CD4-positive, alpha-beta T cell (primary cell): ENCODE data around the gene PPIL1. TPM values are rescaled to one million over a fixed set of nuclear protein-coding genes. Genes with fewer than 3 reads are reported as not detected.

Source experiments
- ATAC-seq: fragments of 200-7000 bp; cut with Tn5 transposase; one replicate; pipeline ENCODE4 v1.10.0; 2022; ENCODE audit warnings: mild to moderate bottlenecking; ENCODE audit not compliant: poor library complexity
- CTCF ChIA-PET: fragments of 350-600 bp; sonication (Branson Sonifier 250); formaldehyde crosslinking; loops from one replicate; lab custom pipeline; 2021; ENCODE audit warnings: antibody characterized with exemption, inconsistent platforms; lab: Charles Lee
- POLR2A ChIA-PET: fragments of 350-600 bp; sonication (Branson Sonifier 250); formaldehyde crosslinking; loops from one replicate; lab custom pipeline; 2021; ENCODE audit warnings: antibody characterized with exemption, inconsistent platforms; lab: Charles Lee
- DNase-seq, 14 experiments: peaks; one replicate each; pipeline ENCODE4 v3.0.0-alpha.2; 2013 to 2020; ENCODE audit warnings: mixed read lengths in 2 of 14
- H3K27ac ChIP-seq, 2 donors: one replicate each; pipeline versions ENCODE4 v1.5.1 to v1.7.0; 2013; ENCODE audit warnings: low read length in 2 of 2, low read depth in 1 of 2, mild to moderate bottlenecking in 1 of 2
- H3K27me3 ChIP-seq, 2 experiments: 1 replicate in 1 of 2; 2 replicates in 1 of 2; pipeline versions ENCODE4 v1.6.1 to v1.7.0; 2013; ENCODE audit warnings: low read length in 2 of 2, control low read depth in 1 of 2, mild to moderate bottlenecking in 1 of 2, moderate library complexity in 1 of 2; ENCODE audit not compliant: insufficient read depth in 2 of 2, control insufficient read depth in 1 of 2
- H3K36me3 ChIP-seq: one replicate; pipeline ENCODE4 v1.6.1; 2013; ENCODE audit warnings: low read length, control low read depth; ENCODE audit not compliant: insufficient read depth
- H3K4me1 ChIP-seq: one replicate; pipeline ENCODE4 v1.6.1; 2013; ENCODE audit warnings: low read length, control low read depth; ENCODE audit not compliant: insufficient read depth
- H3K4me3 ChIP-seq: one replicate; pipeline ENCODE4 v1.5.1; 2013; ENCODE audit warnings: mild to moderate bottlenecking, low read length, moderate library complexity
- H3K9me3 ChIP-seq, 2 experiments: 1 replicate in 1 of 2; 2 replicates in 1 of 2; pipeline versions ENCODE4 v1.6.1 to v1.7.0; 2013; ENCODE audit warnings: low read length in 2 of 2, mild to moderate bottlenecking in 2 of 2, control low read depth in 1 of 2, moderate library complexity in 1 of 2; ENCODE audit not compliant: control insufficient read depth in 1 of 2, insufficient read depth in 1 of 2
- H3K27ac Mint-ChIP-seq: one replicate; pipeline ENCODE4 v1.8.0; 2020; ENCODE audit warnings: mixed read lengths
- H3K27me3 Mint-ChIP-seq: one replicate; pipeline ENCODE4 v1.8.0; 2021; ENCODE audit warnings: mixed read lengths
- H3K36me3 Mint-ChIP-seq: one replicate; pipeline ENCODE4 v1.8.0; 2021; ENCODE audit warnings: low read depth, mixed read lengths
- H3K4me1 Mint-ChIP-seq: one replicate; pipeline ENCODE4 v1.8.0; 2021; ENCODE audit warnings: low read depth, mixed read lengths
- H3K4me3 Mint-ChIP-seq: one replicate; pipeline ENCODE4 v1.8.0; 2020; ENCODE audit warnings: mild to moderate bottlenecking, mixed read lengths
- H3K9me3 Mint-ChIP-seq: one replicate; pipeline ENCODE4 v1.8.0; 2020; ENCODE audit warnings: mixed read lengths
- intact Hi-C, 2 experiments: fragments of 100-400 bp; cut with DNase I in 1 of 2; cut with micrococcal nuclease in 1 of 2; formaldehyde crosslinking; loops; one replicate each; pipeline versions ENCODE4 v1.15.1 to v1.9.0; 2023 to 2025; cut with DNase I, micrococcal nuclease
- total RNA-seq, 174 experiments: library from RNA in 2 of 174; stranded (reverse) in 2 of 174; gene quantifications; one replicate each; pipeline ENCODE4 v1.2.3 and lab custom pipeline; 2021 to 2026
- TF ChIP-seq, protein P1 (sequence below): fragments of 200-600 bp; IDR thresholded peaks from one replicate; pipeline ENCODE4 v1.8.0; 2022; ENCODE audit warnings: antibody characterized with exemption, mild to moderate bottlenecking

Gene PPIL1
- total RNA-seq, 2 experiments from 2014 or later, result 1.8 to 2.2 TPM

- Histone ChIP-seq H3K9me3 (peaks cover 0 to 12% of the 10 kb centered on the region in 2 experiments), H3K36me3 (no peaks in the 10 kb centered on the region), H3K4me1 (peaks cover 17% of the 10 kb centered on the region), H3K4me3 (no peak overlapping the region), H3K27me3 (peaks cover 12 to 15% of the 10 kb centered on the region in 2 experiments), H3K27ac (no peak overlapping the region)
- ChIA-PET POLR2A (no interaction called here), CTCF (no interaction called here)
- H3K4me1 Mint-ChIP-seq, result peaks cover 8% of the 10 kb centered on the region
- intact Hi-C loops, result no loop called here
- H3K36me3 Mint-ChIP-seq, result no peaks in the 10 kb centered on the region
- ATAC-seq (no peak), DNase-seq (no peak)
- no peak overlapping the region for H3K4me3 Mint-ChIP-seq
- peaks cover 12% of the 10 kb centered on the region for H3K27me3 Mint-ChIP-seq
- TF ChIP-seq, protein P1, sequence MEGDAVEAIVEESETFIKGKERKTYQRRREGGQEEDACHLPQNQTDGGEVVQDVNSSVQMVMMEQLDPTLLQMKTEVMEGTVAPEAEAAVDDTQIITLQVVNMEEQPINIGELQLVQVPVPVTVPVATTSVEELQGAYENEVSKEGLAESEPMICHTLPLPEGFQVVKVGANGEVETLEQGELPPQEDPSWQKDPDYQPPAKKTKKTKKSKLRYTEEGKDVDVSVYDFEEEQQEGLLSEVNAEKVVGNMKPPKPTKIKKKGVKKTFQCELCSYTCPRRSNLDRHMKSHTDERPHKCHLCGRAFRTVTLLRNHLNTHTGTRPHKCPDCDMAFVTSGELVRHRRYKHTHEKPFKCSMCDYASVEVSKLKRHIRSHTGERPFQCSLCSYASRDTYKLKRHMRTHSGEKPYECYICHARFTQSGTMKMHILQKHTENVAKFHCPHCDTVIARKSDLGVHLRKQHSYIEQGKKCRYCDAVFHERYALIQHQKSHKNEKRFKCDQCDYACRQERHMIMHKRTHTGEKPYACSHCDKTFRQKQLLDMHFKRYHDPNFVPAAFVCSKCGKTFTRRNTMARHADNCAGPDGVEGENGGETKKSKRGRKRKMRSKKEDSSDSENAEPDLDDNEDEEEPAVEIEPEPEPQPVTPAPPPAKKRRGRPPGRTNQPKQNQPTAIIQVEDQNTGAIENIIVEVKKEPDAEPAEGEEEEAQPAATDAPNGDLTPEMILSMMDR, result no peak
- no peaks in the 10 kb centered on the region for H3K9me3 Mint-ChIP-seq
- H3K27ac Mint-ChIP-seq, result no peak overlapping the region
Observed at GRCh38 chr6:36844232-36845170, 30.1 kb downstream of the PPIL1 start.

GRCh38 chr6:36843170-36843569 lies 31.4 kb downstream of the PPIL1 start:
- H3K36me3 Mint-ChIP-seq, result no peaks in the 10 kb centered on the region
- DNase-seq (no peak), ATAC-seq (no peak)
- POLR2A ChIA-PET, result no interaction called here
- H3K36me3 ChIP-seq, result no peaks in the 10 kb centered on the region
- H3K27ac Mint-ChIP-seq, result no peak overlapping the region
- H3K4me3 ChIP-seq, result no peak overlapping the region
- H3K27me3 Mint-ChIP-seq, result peaks cover 20% of the 10 kb centered on the region
- peaks cover 0 to 15% of the 10 kb centered on the region in 2 experiments for H3K9me3 ChIP-seq
- no peak overlapping the region for H3K27ac ChIP-seq
- H3K4me1 Mint-ChIP-seq, result peaks cover 16% of the 10 kb centered on the region
- peaks cover 19% of the 10 kb centered on the region for H3K4me1 ChIP-seq
- intact Hi-C loops, result no loop called here
- TF ChIP-seq, protein P1, result no peak
- peaks cover 25 to 28% of the 10 kb centered on the region in 2 experiments for H3K27me3 ChIP-seq
- no peaks in the 10 kb centered on the region for H3K9me3 Mint-ChIP-seq
- no peak overlapping the region for H3K4me3 Mint-ChIP-seq
- CTCF ChIA-PET, result no interaction called here

- Mint-ChIP-seq H3K9me3 (no peaks in the 10 kb centered on the region), H3K36me3 (no peaks in the 10 kb centered on the region), H3K27ac (no peak overlapping the region), H3K4me3 (no peak overlapping the region), H3K4me1 (peaks cover 16% of the 10 kb centered on the region), H3K27me3 (peaks cover 28% of the 10 kb centered on the region)
- intact Hi-C loops, result no loop called here
- TF ChIP-seq, protein P1, result no peak
- no peak for DNase-seq
- Histone ChIP-seq H3K4me1 (peaks cover 19% of the 10 kb centered on the region), H3K4me3 (no peak overlapping the region), H3K36me3 (no peaks in the 10 kb centered on the region), H3K27me3 (peaks cover 30 to 32% of the 10 kb centered on the region in 2 experiments), H3K27ac (no peak overlapping the region), H3K9me3 (peaks cover 0 to 15% of the 10 kb centered on the region in 2 experiments)
- ATAC-seq, result no peak
- CTCF ChIA-PET, result interaction anchor here (0.6 kb wide), 1 partner anchor 912 kb away, joined by 3 read pairs; no protein-coding TSS in a partner anchor
- POLR2A ChIA-PET, result no interaction called here
Observed at GRCh38 chr6:36841756-36842155, 32.8 kb downstream of the PPIL1 start.
